Activated T-cell treated with anti-CD3 and anti-CD28 coated beads for 24 hours (primary cell): ENCODE data around the gene NTMT2.

ENCODE experiments used
- DNase-seq: peaks from one replicate; pipeline ENCODE4 v3.0.0-alpha.2; 2020; ENCODE audit warnings: low read depth

NTMT2 gene

GRCh38 chr1:170210142-170210541 is 64.4 kb downstream of the NTMT2 start:
- DNase-seq, result no peak

GRCh38 chr1:170213596-170213995 is 67.8 kb downstream of the NTMT2 start:
- DNase-seq, result no peak

- DNase-seq, result no peak
Measured at GRCh38 chr1:170214117-170215032, 68.6 kb downstream of the NTMT2 start.

- no peak for DNase-seq
Measured at GRCh38 chr1:170215072-170215885, 69.5 kb downstream of the NTMT2 start.

- DNase-seq, result no peak
Measured at GRCh38 chr1:170217517-170218256, 71.9 kb downstream of the NTMT2 start.

GRCh38 chr1:170218257-170218650 is 72.5 kb downstream of the NTMT2 start:
- DNase-seq, result no peak
